HL-60 (cell line): ENCODE data around the gene SVBP.

Experiments used
- POLR2AphosphoS5 ChIP-seq: IDR thresholded peaks from 2 replicates; pipeline ENCODE4 v1.6.1; 2012; ENCODE audit warnings: low read depth
- TF ChIP-seq, protein P1 (sequence below): IDR thresholded peaks from one replicate; pipeline ENCODE4 v1.5.1; 2011; ENCODE audit warnings: low read length, control low read depth, inconsistent platforms; ENCODE audit not compliant: insufficient read depth

DNA sequence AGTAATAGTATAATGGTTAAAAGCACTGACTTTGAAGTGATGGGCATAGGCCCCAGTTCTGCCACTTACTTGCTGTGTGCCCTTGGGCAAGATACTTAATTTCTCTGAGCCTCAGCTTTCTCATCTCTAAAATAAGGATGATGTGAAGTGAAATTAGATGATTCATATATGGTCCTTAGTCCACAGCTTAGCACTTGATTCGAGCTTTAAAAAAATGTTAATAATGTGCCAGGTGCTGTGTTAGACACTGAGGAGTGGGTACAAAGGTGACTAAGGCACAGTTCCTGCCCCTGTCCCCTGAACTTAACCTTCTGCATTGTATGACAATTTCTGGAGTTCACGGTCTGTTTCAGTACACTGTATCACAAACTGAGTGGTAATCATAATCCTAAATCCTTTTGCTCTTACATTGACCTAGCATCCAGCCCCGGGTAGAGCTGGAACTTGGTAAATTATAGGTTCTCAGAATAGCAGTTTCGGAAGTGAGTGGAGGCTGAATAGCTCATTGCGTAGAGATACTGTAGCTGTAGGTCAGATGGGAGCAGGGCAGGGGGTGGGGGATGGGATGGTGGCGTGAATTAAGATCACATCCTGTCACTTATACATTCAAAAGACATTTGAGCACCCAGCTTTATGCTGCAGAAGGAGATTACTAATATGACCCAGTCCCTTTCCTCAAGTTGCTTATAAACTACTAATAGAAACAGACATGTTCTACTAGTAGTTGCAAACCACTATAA is 30.7 kb upstream of the SVBP start:
- TF ChIP-seq POLR2AphosphoS5: no peak
- TF ChIP-seq, protein P1, sequence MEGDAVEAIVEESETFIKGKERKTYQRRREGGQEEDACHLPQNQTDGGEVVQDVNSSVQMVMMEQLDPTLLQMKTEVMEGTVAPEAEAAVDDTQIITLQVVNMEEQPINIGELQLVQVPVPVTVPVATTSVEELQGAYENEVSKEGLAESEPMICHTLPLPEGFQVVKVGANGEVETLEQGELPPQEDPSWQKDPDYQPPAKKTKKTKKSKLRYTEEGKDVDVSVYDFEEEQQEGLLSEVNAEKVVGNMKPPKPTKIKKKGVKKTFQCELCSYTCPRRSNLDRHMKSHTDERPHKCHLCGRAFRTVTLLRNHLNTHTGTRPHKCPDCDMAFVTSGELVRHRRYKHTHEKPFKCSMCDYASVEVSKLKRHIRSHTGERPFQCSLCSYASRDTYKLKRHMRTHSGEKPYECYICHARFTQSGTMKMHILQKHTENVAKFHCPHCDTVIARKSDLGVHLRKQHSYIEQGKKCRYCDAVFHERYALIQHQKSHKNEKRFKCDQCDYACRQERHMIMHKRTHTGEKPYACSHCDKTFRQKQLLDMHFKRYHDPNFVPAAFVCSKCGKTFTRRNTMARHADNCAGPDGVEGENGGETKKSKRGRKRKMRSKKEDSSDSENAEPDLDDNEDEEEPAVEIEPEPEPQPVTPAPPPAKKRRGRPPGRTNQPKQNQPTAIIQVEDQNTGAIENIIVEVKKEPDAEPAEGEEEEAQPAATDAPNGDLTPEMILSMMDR: no peak
